Right hindlimb (tissue), 1 donor: ENCODE measurements around the gene RGCC.

Source experiments
- DNase-seq: peaks from one replicate; pipeline ENCODE4 v3.0.0-alpha.2; 2018

Gene RGCC

GRCh38 chr13:41454170-41454569 lies 3.2 kb upstream of the RGCC start:
- no peak for DNase-seq

- DNase-seq, result no peak
Observed at GRCh38 chr13:41455725-41456419, 1.5 kb upstream of the RGCC start.

- peak; percentile 49 for DNase-seq
Observed at GRCh38 chr13:41457589-41458186, 338 bp downstream of the RGCC start.

- DNase-seq, result no peak
Observed at GRCh38 chr13:41458187-41458760, 924 bp downstream of the RGCC start.

GRCh38 chr13:41458761-41459431 lies 1.5 kb downstream of the RGCC start:
- no peak for DNase-seq

GRCh38 chr13:41459432-41460073 lies 2.2 kb downstream of the RGCC start:
- DNase-seq, result no peak

GRCh38 chr13:41460074-41460465 lies 2.7 kb downstream of the RGCC start:
- no peak for DNase-seq

GRCh38 chr13:41460930-41461329 lies 3.6 kb downstream of the RGCC start:
- no peak for DNase-seq

GRCh38 chr13:41461527-41462139 lies 4.3 kb downstream of the RGCC start:
- DNase-seq, result no peak

GRCh38 chr13:41462427-41462826 lies 5.1 kb downstream of the RGCC start:
- DNase-seq, result no peak

GRCh38 chr13:41463838-41464602 lies 6.7 kb downstream of the RGCC start:
- no peak for DNase-seq

- peak; percentile 46 for DNase-seq
Observed at GRCh38 chr13:41465241-41465847, 8.0 kb downstream of the RGCC start.

- DNase-seq, result no peak
Observed at GRCh38 chr13:41465898-41466320, 8.6 kb downstream of the RGCC start.

GRCh38 chr13:41467425-41467945 lies 10.1 kb downstream of the RGCC start:
- no peak for DNase-seq

- no peak for DNase-seq
Observed at GRCh38 chr13:41468631-41469030, 11.3 kb downstream of the RGCC start.

- no peak for DNase-seq
Observed at GRCh38 chr13:41470196-41470595, 12.8 kb downstream of the RGCC start.

GRCh38 chr13:41471785-41472184 lies 14.4 kb downstream of the RGCC start:
- DNase-seq, result no peak

- DNase-seq, result no peak
Observed at GRCh38 chr13:41487222-41487621, 29.9 kb downstream of the RGCC start.

- DNase-seq, result no peak
Observed at GRCh38 chr13:41488124-41488523, 30.8 kb downstream of the RGCC start.

- DNase-seq, result no peak
Observed at GRCh38 chr13:41490371-41491015, 33.1 kb downstream of the RGCC start.

- no peak for DNase-seq
Observed at GRCh38 chr13:41491436-41491835, 34.1 kb downstream of the RGCC start.
